WTC11 (cell line): ENCODE data around the gene MAPK7. TPM values are rescaled to one million over a fixed set of nuclear protein-coding genes. Genes with fewer than 3 reads are reported as not detected.

Experiments
- ATAC-seq: fragments of 200-7000 bp; cut with Tn5 transposase; 2 replicates; pipeline ENCODE4 v1.10.0; 2021; ENCODE audit warnings: mild to moderate bottlenecking, moderate library complexity
- CTCF ChIA-PET: fragments of 300-600 bp; sonication (Branson Sonifier 250); formaldehyde crosslinking; loops from one replicate; lab custom pipeline; 2021; ENCODE audit warnings: antibody characterized with exemption; lab: Charles Lee
- POLR2A ChIA-PET: fragments of 350-600 bp; sonication (Branson Sonifier 250); formaldehyde crosslinking; loops from one replicate; lab custom pipeline; 2021; ENCODE audit warnings: antibody characterized with exemption; lab: Charles Lee
- DNase-seq: peaks from one replicate; pipeline ENCODE4 v3.0.0; 2021; ENCODE audit warnings: low spot score
- H3K27ac Mint-ChIP-seq: 2 replicates; pipeline ENCODE4 v1.8.0; 2021; ENCODE audit warnings: mixed read lengths
- H3K27me3 Mint-ChIP-seq: 2 replicates; pipeline ENCODE4 v1.8.0; 2021; ENCODE audit warnings: low read depth, mild to moderate bottlenecking, moderate library complexity, mixed read lengths
- H3K36me3 Mint-ChIP-seq: 2 replicates; pipeline ENCODE4 v1.8.0; 2021; ENCODE audit warnings: mixed read lengths
- H3K4me1 Mint-ChIP-seq: 2 replicates; pipeline ENCODE4 v1.8.0; 2022; ENCODE audit warnings: mixed read lengths
- H3K4me3 Mint-ChIP-seq: 2 replicates; pipeline ENCODE4 v1.8.0; 2021; ENCODE audit warnings: mild to moderate bottlenecking, moderate library complexity, mixed read lengths
- H3K9me3 Mint-ChIP-seq: 2 replicates; pipeline ENCODE4 v1.8.0; 2021; ENCODE audit warnings: mixed read lengths
- ATF1 ChIP-seq: sonication (generic); formaldehyde crosslinking; IDR thresholded peaks from 2 replicates; pipeline ENCODE4 v1.8.1; 2023; ENCODE audit warnings: mild to moderate bottlenecking, moderate library complexity, missing genetic modification reagents
- ESRRA ChIP-seq: sonication (generic); formaldehyde crosslinking; IDR thresholded peaks from 2 replicates; pipeline ENCODE4 v1.8.1; 2022; ENCODE audit warnings: mild to moderate bottlenecking, missing genetic modification reagents, borderline replicate concordance
- JAZF1 ChIP-seq: fragments of 250-450 bp; sonication (Bioruptor Pico); IDR thresholded peaks from 2 replicates; pipeline ENCODE4 v1.9.0; 2021; ENCODE audit warnings: moderate library complexity, mild to moderate bottlenecking, inconsistent platforms
- JUN ChIP-seq: sonication (generic); formaldehyde crosslinking; IDR thresholded peaks from 2 replicates; pipeline ENCODE4 v1.8.0; 2023; ENCODE audit warnings: mild to moderate bottlenecking, missing genetic modification reagents
- ZBTB21 ChIP-seq: sonication (generic); formaldehyde crosslinking; IDR thresholded peaks from 2 replicates; pipeline ENCODE4 v1.8.1; 2023; ENCODE audit warnings: mild to moderate bottlenecking, missing genetic modification reagents, borderline replicate concordance
- ZNF121 ChIP-seq: sonication (generic); formaldehyde crosslinking; IDR thresholded peaks from 2 replicates; pipeline ENCODE4 v1.8.0; 2023; ENCODE audit warnings: missing genetic modification reagents
- ZNF396 ChIP-seq: fragments of 250-450 bp; sonication (Bioruptor Pico); IDR thresholded peaks from 2 replicates; pipeline ENCODE4 v1.8.0; 2021; ENCODE audit warnings: mild to moderate bottlenecking, moderate library complexity, borderline replicate concordance
- ZNF423 ChIP-seq: fragments of 250-450 bp; sonication (Bioruptor Pico); IDR thresholded peaks from 2 replicates; pipeline ENCODE4 v2.1.2; 2022; ENCODE audit warnings: mild to moderate bottlenecking, moderate library complexity
- ZNF671 ChIP-seq: fragments of 250-450 bp; sonication (Bioruptor Pico); IDR thresholded peaks from 2 replicates; pipeline ENCODE4 v1.8.0; 2021; ENCODE audit warnings: mild to moderate bottlenecking
- total RNA-seq: library from RNA; stranded (reverse); gene quantifications from 3 replicates; pipeline ENCODE4 v1.2.3, GENCODE V29; 2021
- TF ChIP-seq, protein P1 (sequence below): fragments of 250-450 bp; sonication (Bioruptor Pico); IDR thresholded peaks from 2 replicates; pipeline ENCODE4 v1.9.0; 2021; ENCODE audit warnings: mild to moderate bottlenecking, borderline replicate concordance
- TF ChIP-seq, protein P2 (sequence below): sonication (generic); formaldehyde crosslinking; IDR thresholded peaks from 2 replicates; pipeline ENCODE4 v1.8.1; 2023; ENCODE audit warnings: mild to moderate bottlenecking, missing genetic modification reagents, moderate library complexity
- TF ChIP-seq, protein P3 (sequence below): sonication (generic); formaldehyde crosslinking; IDR thresholded peaks from 2 replicates; pipeline ENCODE4 v1.8.1; 2022; ENCODE audit warnings: mild to moderate bottlenecking, moderate library complexity, missing genetic modification reagents
- TF ChIP-seq, protein P4 (sequence below): sonication (generic); formaldehyde crosslinking; IDR thresholded peaks from 2 replicates; pipeline ENCODE4 v1.8.1; 2023; ENCODE audit warnings: mild to moderate bottlenecking, missing genetic modification reagents
- TF ChIP-seq, protein P5 (sequence below): sonication (generic); formaldehyde crosslinking; conservative IDR thresholded peaks from 2 replicates; pipeline ENCODE4 v1.8.1; 2022; ENCODE audit warnings: mild to moderate bottlenecking, missing genetic modification reagents
- TF ChIP-seq, protein P6 (sequence below): fragments of 250-450 bp; sonication (Bioruptor Pico); IDR thresholded peaks from 2 replicates; pipeline ENCODE4 v1.9.0; 2021; ENCODE audit warnings: mild to moderate bottlenecking
- TF ChIP-seq, protein P7 (sequence below): fragments of 200-600 bp; IDR thresholded peaks from 2 replicates; pipeline ENCODE4 v1.8.0; 2022; ENCODE audit warnings: antibody characterized with exemption
- TF ChIP-seq, protein P8 (sequence below): sonication (generic); formaldehyde crosslinking; IDR thresholded peaks from 2 replicates; pipeline ENCODE4 v1.8.0; 2022; ENCODE audit warnings: missing genetic modification reagents

MAPK7 gene
- total RNA-seq, 1 experiment from 2014 or later, result 38.5 TPM

DNA sequence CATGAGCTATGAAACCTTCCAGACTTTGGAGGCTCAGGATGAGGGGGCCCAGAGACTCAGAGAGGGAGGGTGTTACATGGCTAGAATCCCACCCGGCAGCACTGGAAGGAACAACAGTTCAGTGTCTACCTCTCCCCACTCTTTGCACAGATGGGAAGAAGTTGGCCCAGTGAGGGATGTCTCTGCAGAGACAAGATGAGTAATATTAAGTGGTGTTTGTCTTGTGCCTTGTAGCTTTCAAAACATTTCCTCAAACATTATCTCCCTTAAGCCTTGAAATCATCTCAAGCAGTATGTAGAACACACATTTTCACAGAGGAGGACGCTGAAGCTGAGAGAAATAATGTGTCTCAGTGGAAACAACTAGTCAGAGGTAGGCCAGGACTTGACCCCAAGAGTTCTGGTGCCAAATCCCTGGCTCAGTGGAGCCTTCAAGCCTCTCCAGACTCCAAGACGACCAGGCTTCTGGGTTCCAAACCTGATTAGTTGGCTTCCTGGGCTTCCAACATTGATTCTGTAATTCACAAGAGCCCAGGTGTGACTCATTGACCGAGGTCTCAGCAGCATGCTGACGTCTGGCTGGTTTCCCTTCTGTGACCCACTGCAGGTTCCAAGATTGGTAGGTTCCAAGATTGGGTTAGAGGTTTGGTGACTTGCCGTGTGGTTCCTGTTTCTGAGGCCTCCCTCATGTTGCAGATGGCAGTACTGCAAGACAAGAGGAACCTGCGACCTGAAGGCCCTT, 40.1 kb downstream of the MAPK7 start (continued):
- TF ChIP-seq, protein P1, sequence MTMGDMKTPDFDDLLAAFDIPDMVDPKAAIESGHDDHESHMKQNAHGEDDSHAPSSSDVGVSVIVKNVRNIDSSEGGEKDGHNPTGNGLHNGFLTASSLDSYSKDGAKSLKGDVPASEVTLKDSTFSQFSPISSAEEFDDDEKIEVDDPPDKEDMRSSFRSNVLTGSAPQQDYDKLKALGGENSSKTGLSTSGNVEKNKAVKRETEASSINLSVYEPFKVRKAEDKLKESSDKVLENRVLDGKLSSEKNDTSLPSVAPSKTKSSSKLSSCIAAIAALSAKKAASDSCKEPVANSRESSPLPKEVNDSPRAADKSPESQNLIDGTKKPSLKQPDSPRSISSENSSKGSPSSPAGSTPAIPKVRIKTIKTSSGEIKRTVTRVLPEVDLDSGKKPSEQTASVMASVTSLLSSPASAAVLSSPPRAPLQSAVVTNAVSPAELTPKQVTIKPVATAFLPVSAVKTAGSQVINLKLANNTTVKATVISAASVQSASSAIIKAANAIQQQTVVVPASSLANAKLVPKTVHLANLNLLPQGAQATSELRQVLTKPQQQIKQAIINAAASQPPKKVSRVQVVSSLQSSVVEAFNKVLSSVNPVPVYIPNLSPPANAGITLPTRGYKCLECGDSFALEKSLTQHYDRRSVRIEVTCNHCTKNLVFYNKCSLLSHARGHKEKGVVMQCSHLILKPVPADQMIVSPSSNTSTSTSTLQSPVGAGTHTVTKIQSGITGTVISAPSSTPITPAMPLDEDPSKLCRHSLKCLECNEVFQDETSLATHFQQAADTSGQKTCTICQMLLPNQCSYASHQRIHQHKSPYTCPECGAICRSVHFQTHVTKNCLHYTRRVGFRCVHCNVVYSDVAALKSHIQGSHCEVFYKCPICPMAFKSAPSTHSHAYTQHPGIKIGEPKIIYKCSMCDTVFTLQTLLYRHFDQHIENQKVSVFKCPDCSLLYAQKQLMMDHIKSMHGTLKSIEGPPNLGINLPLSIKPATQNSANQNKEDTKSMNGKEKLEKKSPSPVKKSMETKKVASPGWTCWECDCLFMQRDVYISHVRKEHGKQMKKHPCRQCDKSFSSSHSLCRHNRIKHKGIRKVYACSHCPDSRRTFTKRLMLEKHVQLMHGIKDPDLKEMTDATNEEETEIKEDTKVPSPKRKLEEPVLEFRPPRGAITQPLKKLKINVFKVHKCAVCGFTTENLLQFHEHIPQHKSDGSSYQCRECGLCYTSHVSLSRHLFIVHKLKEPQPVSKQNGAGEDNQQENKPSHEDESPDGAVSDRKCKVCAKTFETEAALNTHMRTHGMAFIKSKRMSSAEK, result no peak
- TF ChIP-seq JAZF1 (no peak), ZBTB21 (CRISPR knock-in tag) (no peak)

DNA sequence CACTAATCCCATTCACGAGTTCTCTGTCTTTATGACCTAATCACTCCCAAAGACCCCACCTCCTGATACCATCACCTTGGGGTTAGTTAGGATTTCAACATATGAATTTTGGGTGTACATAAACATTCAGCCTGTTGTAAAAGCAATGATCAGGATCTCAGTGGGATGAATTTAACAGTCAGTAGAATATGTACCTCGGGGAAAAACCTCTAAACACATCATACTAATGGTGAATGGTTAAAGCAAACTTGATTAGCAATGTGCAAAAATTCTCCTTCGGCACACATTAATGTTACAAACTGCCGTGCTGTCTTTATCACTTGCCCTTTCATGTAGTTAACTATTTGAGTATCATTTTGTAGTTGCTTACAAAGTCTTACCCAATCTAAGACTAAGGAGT, 42.9 kb downstream of the MAPK7 start:
- H3K4me3 Mint-ChIP-seq, result no peak overlapping the region
- TF ChIP-seq ZNF671 (CRISPR knock-in tag) (no peak), ZNF396 (CRISPR knock-in tag) (no peak), ZNF121 (CRISPR knock-in tag) (no peak), ESRRA (CRISPR knock-in tag) (no peak), ATF1 (CRISPR knock-in tag) (no peak), ZNF423 (CRISPR knock-in tag) (no peak), JUN (no peak)
- TF ChIP-seq, protein P2, sequence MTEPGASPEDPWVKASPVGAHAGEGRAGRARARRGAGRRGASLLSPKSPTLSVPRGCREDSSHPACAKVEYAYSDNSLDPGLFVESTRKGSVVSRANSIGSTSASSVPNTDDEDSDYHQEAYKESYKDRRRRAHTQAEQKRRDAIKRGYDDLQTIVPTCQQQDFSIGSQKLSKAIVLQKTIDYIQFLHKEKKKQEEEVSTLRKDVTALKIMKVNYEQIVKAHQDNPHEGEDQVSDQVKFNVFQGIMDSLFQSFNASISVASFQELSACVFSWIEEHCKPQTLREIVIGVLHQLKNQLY (CRISPR knock-in tag), result no peak
- TF ChIP-seq, protein P3, sequence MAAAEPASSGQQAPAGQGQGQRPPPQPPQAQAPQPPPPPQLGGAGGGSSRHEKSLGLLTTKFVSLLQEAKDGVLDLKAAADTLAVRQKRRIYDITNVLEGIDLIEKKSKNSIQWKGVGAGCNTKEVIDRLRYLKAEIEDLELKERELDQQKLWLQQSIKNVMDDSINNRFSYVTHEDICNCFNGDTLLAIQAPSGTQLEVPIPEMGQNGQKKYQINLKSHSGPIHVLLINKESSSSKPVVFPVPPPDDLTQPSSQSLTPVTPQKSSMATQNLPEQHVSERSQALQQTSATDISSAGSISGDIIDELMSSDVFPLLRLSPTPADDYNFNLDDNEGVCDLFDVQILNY (CRISPR knock-in tag), result no peak
- TF ChIP-seq, protein P4, sequence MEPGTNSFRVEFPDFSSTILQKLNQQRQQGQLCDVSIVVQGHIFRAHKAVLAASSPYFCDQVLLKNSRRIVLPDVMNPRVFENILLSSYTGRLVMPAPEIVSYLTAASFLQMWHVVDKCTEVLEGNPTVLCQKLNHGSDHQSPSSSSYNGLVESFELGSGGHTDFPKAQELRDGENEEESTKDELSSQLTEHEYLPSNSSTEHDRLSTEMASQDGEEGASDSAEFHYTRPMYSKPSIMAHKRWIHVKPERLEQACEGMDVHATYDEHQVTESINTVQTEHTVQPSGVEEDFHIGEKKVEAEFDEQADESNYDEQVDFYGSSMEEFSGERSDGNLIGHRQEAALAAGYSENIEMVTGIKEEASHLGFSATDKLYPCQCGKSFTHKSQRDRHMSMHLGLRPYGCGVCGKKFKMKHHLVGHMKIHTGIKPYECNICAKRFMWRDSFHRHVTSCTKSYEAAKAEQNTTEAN, result no peak
- TF ChIP-seq, protein P5, sequence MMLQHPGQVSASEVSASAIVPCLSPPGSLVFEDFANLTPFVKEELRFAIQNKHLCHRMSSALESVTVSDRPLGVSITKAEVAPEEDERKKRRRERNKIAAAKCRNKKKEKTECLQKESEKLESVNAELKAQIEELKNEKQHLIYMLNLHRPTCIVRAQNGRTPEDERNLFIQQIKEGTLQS (CRISPR knock-in tag), result no peak
- TF ChIP-seq, protein P6, sequence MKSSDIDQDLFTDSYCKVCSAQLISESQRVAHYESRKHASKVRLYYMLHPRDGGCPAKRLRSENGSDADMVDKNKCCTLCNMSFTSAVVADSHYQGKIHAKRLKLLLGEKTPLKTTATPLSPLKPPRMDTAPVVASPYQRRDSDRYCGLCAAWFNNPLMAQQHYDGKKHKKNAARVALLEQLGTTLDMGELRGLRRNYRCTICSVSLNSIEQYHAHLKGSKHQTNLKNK, result no peak
- TF ChIP-seq, protein P7, sequence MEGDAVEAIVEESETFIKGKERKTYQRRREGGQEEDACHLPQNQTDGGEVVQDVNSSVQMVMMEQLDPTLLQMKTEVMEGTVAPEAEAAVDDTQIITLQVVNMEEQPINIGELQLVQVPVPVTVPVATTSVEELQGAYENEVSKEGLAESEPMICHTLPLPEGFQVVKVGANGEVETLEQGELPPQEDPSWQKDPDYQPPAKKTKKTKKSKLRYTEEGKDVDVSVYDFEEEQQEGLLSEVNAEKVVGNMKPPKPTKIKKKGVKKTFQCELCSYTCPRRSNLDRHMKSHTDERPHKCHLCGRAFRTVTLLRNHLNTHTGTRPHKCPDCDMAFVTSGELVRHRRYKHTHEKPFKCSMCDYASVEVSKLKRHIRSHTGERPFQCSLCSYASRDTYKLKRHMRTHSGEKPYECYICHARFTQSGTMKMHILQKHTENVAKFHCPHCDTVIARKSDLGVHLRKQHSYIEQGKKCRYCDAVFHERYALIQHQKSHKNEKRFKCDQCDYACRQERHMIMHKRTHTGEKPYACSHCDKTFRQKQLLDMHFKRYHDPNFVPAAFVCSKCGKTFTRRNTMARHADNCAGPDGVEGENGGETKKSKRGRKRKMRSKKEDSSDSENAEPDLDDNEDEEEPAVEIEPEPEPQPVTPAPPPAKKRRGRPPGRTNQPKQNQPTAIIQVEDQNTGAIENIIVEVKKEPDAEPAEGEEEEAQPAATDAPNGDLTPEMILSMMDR, result no peak
- TF ChIP-seq, protein P8, sequence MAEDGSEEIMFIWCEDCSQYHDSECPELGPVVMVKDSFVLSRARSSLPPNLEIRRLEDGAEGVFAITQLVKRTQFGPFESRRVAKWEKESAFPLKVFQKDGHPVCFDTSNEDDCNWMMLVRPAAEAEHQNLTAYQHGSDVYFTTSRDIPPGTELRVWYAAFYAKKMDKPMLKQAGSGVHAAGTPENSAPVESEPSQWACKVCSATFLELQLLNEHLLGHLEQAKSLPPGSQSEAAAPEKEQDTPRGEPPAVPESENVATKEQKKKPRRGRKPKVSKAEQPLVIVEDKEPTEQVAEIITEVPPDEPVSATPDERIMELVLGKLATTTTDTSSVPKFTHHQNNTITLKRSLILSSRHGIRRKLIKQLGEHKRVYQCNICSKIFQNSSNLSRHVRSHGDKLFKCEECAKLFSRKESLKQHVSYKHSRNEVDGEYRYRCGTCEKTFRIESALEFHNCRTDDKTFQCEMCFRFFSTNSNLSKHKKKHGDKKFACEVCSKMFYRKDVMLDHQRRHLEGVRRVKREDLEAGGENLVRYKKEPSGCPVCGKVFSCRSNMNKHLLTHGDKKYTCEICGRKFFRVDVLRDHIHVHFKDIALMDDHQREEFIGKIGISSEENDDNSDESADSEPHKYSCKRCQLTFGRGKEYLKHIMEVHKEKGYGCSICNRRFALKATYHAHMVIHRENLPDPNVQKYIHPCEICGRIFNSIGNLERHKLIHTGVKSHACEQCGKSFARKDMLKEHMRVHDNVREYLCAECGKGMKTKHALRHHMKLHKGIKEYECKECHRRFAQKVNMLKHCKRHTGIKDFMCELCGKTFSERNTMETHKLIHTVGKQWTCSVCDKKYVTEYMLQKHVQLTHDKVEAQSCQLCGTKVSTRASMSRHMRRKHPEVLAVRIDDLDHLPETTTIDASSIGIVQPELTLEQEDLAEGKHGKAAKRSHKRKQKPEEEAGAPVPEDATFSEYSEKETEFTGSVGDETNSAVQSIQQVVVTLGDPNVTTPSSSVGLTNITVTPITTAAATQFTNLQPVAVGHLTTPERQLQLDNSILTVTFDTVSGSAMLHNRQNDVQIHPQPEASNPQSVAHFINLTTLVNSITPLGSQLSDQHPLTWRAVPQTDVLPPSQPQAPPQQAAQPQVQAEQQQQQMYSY (CRISPR knock-in tag), result no peak
- TF ChIP-seq, all 79 proteins: peak for 0
- Mint-ChIP-seq H3K4me1 (peaks cover 18% of the 10 kb centered on the region), H3K36me3 (peaks cover 5% of the 10 kb centered on the region; the same call in 1 of the 2 replicates), H3K27ac (peak overlapping the region; percentile 31; the same call in 1 of the 2 replicates), H3K9me3 (0 out of 2 replicates have a peak, but pooled peaks cover 5% of the 10 kb centered on the region), H3K27me3 (no peaks in the 10 kb centered on the region)
- ATAC-seq, result no peak
- DNase-seq, result no peak
- POLR2A ChIA-PET, result no interaction called here
- CTCF ChIA-PET, result no interaction called here
